SK-N-SH treated with all-trans-retinoic acid at 6 μM for 48 hours (cell line): ENCODE data around the gene CCDC34.

Source experiments
- ATAC-seq: fragments of 200-7000 bp; cut with Tn5 transposase; 3 replicates; pipeline ENCODE4 v1.9.1; 2020; ENCODE audit warnings: mild to moderate bottlenecking, moderate library complexity
- BACH2 ChIP-seq: fragments of 250-450 bp; sonication (Bioruptor Pico); IDR thresholded peaks from 2 replicates; pipeline ENCODE4 v1.9.0; 2021; ENCODE audit warnings: mild to moderate bottlenecking, borderline replicate concordance
- CREB5 ChIP-seq: fragments of 250-450 bp; sonication (Bioruptor Pico); IDR thresholded peaks from 2 replicates; pipeline ENCODE4 v1.5.1; 2020; ENCODE audit warnings: low read depth, mild to moderate bottlenecking, moderate library complexity
- CSDC2 ChIP-seq: fragments of 250-450 bp; sonication (Bioruptor Pico); IDR thresholded peaks from 2 replicates; pipeline ENCODE4 v1.5.0; 2020; ENCODE audit warnings: mild to moderate bottlenecking, moderate library complexity
- ESRRG ChIP-seq: fragments of 250-450 bp; sonication (Bioruptor Pico); IDR thresholded peaks from 2 replicates; pipeline ENCODE4 v1.6.1; 2021; ENCODE audit warnings: mild to moderate bottlenecking
- GLIS3 ChIP-seq: fragments of 250-450 bp; sonication (Bioruptor Pico); IDR thresholded peaks from 2 replicates; pipeline ENCODE4 v1.5.0; 2020; ENCODE audit warnings: mild to moderate bottlenecking, moderate library complexity
- ISL1 ChIP-seq: fragments of 250-450 bp; sonication (Bioruptor Pico); IDR thresholded peaks from 2 replicates; pipeline ENCODE4 v2.1.2; 2022; ENCODE audit warnings: mild to moderate bottlenecking, moderate library complexity
- OSR1 ChIP-seq: fragments of 250-450 bp; sonication (Bioruptor Pico); IDR thresholded peaks from 2 replicates; pipeline ENCODE4 v1.8.0; 2022; ENCODE audit warnings: moderate library complexity, mild to moderate bottlenecking, inconsistent platforms
- PATZ1 ChIP-seq: fragments of 250-450 bp; sonication (Bioruptor Pico); IDR thresholded peaks from 2 replicates; pipeline ENCODE4 v1.8.0; 2020; ENCODE audit warnings: mild to moderate bottlenecking, moderate library complexity, borderline replicate concordance
- PPARA ChIP-seq: fragments of 250-450 bp; sonication (Bioruptor Pico); IDR thresholded peaks from 2 replicates; pipeline ENCODE4 v1.5.0; 2020; ENCODE audit warnings: mild to moderate bottlenecking, borderline replicate concordance
- RARB ChIP-seq: fragments of 250-450 bp; sonication (Bioruptor Pico); IDR thresholded peaks from 2 replicates; pipeline ENCODE4 v1.8.0; 2021; ENCODE audit warnings: mild to moderate bottlenecking, moderate library complexity
- SNAI2 ChIP-seq: fragments of 250-450 bp; sonication (Bioruptor Pico); IDR thresholded peaks from 2 replicates; pipeline ENCODE4 v1.5.0; 2020; ENCODE audit warnings: mild to moderate bottlenecking, moderate library complexity
- TOX ChIP-seq: fragments of 250-450 bp; sonication (Bioruptor Pico); IDR thresholded peaks from 2 replicates; pipeline ENCODE4 v1.8.0; 2021; ENCODE audit warnings: mild to moderate bottlenecking, moderate library complexity, borderline replicate concordance
- TSHZ2 ChIP-seq: fragments of 250-450 bp; sonication (Bioruptor Pico); IDR thresholded peaks from 2 replicates; pipeline ENCODE4 v1.5.0; 2020; ENCODE audit warnings: mild to moderate bottlenecking, moderate library complexity
- ZC3H10 ChIP-seq: fragments of 250-450 bp; sonication (Bioruptor Pico); IDR thresholded peaks from 2 replicates; pipeline ENCODE4 v1.5.1; 2021; ENCODE audit warnings: mild to moderate bottlenecking, moderate library complexity
- ZFP3 ChIP-seq: fragments of 250-450 bp; sonication (Bioruptor Pico); IDR thresholded peaks from 2 replicates; pipeline ENCODE4 v1.5.0; 2020; ENCODE audit warnings: mild to moderate bottlenecking, moderate library complexity
- ZNF565 ChIP-seq: fragments of 450-650 bp; formaldehyde crosslinking; conservative IDR thresholded peaks from 2 replicates; pipeline ENCODE4 v1.5.0; 2020; ENCODE audit warnings: low read depth, mild to moderate bottlenecking, moderate library complexity
- ZNF70 ChIP-seq: fragments of 450-650 bp; formaldehyde crosslinking; IDR thresholded peaks from 2 replicates; pipeline ENCODE4 v1.5.0; 2020; ENCODE audit warnings: mild to moderate bottlenecking, moderate library complexity
- ZNF8 ChIP-seq: fragments of 450-650 bp; formaldehyde crosslinking; IDR thresholded peaks from 2 replicates; pipeline ENCODE4 v1.5.0; 2020; ENCODE audit warnings: mild to moderate bottlenecking, moderate library complexity

The CCDC34 gene

GRCh38 chr11:27294654-27295053 is 68.4 kb downstream of the CCDC34 start:
- ATAC-seq, result no peak
- no peak for TF ChIP-seq PPARA (CRISPR knock-in tag)
- TF ChIP-seq ZNF70 (CRISPR knock-in tag), result no peak
- TF ChIP-seq BACH2 (CRISPR knock-in tag), result no peak
- TF ChIP-seq ISL1 (CRISPR knock-in tag), result no peak

- TF ChIP-seq ESRRG (CRISPR knock-in tag) (no peak), TOX (no peak), CSDC2 (CRISPR knock-in tag) (no peak)
- no peak for ATAC-seq
These were observed 69.2 kb downstream of the CCDC34 start for GRCh38 chr11:27293515-27294417.

- TF ChIP-seq CREB5 (CRISPR knock-in tag), result no peak
- TF ChIP-seq, all 23 proteins: peak for 0
- no peak for ATAC-seq
These were observed 70.4 kb downstream of the CCDC34 start for GRCh38 chr11:27292637-27293010.

- ATAC-seq, result no peak
- TF ChIP-seq TSHZ2, result no peak
- TF ChIP-seq RARB (CRISPR knock-in tag), result no peak
- no peak for TF ChIP-seq ZC3H10 (CRISPR knock-in tag)
- no peak for TF ChIP-seq PATZ1 (CRISPR knock-in tag)
- TF ChIP-seq CSDC2 (CRISPR knock-in tag), result no peak
- TF ChIP-seq ESRRG (CRISPR knock-in tag), result no peak
- no peak for TF ChIP-seq SNAI2 (CRISPR knock-in tag)
- TF ChIP-seq CREB5 (CRISPR knock-in tag), result no peak
- TF ChIP-seq ZNF8 (CRISPR knock-in tag), result no peak
- TF ChIP-seq GLIS3 (CRISPR knock-in tag), result no peak
These were observed 70.9 kb downstream of the CCDC34 start for GRCh38 chr11:27291954-27292636.

- TF ChIP-seq PPARA (CRISPR knock-in tag) (no peak), ZC3H10 (CRISPR knock-in tag) (no peak), ZFP3 (no peak), ZNF565 (CRISPR knock-in tag) (no peak), OSR1 (CRISPR knock-in tag) (no peak), TSHZ2 (no peak)
- TF ChIP-seq, all 23 proteins: peak for 0
These were observed 71.6 kb downstream of the CCDC34 start for GRCh38 chr11:27291302-27291889.

More at GRCh38 chr11:27291302-27291889, 71.6 kb downstream of the CCDC34 start:
- no peak for ATAC-seq
